GM18498 (cell line): Measurements from ENCODE around the gene IER5L.

Experiments
- ATAC-seq: cut with Tn5 transposase; IDR thresholded peaks from one replicate; pipeline ENCODE4 v1.9.1; 2021; ENCODE audit warnings: mild to moderate bottlenecking, moderate library complexity; ENCODE audit not compliant: unreplicated experiment

IER5L gene

GRCh38 chr9:129182625-129183494, 4.8 kb upstream of the IER5L start:
- ATAC-seq = no peak

- no peak for ATAC-seq
These were observed 4.1 kb upstream of the IER5L start for GRCh38 chr9:129182122-129182521.

DNA sequence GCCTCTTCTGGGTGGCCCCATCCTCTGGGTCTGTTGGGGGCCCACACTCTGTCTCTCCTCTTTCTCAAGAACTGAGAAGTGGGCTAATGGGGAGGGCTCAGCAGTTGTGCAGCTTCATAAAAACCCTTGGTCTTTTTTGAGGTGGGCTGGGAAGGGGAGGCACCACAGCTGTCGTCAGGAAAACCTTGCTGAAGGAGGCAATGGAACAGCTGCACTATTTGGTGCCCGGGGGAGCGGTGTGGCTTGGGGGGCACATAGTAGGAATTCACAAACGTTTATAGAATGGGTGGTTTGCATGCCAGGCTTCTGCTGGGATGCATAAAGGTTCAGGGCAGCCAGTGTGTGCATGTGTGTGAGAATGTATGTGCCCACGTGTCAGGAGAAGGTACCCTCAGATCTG, 3.2 kb upstream of the IER5L start:
- no peak for ATAC-seq

DNA sequence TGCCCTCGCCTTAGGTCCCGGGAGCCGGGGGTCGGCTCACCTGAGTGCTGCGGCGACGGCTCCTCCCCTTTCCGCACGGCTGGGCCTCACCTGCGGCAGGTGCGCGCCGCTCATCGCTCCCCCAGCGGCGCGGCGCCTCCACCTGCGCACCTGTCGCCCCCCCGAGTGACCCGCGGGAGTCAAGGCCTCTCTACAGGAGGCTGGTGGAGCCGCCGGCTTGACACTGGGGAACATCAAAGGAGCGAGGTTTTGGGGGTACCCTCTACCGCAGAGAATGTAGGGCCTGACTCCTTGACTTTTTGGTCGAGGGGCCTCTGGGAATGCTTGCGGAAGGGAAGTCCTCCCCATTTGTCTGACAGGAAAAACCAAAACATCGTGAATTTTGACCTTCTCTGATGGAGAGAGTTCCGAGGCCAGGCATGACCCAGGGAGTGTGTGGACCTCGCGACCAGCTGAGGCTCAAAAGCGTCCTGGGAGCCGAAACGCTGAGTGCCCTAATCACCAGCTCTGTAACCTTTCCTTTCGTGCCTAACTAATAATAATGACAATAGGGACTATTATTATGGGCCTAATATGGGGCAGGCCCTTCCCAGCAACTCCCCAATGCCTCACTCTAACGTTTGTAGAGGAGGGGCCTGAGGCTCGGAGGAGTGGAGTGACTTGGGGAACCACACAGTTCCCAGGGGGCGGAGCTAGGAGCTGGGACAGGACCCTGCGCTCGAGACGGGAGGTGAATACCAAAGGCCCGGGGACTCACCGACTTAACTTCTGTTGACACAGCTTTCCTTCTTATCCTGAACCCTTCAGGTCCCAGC, 714 bp upstream of the IER5L start:
- ATAC-seq = no peak

- peak; percentile 23 for ATAC-seq
These were observed 644 bp downstream of the IER5L start for GRCh38 chr9:129177443-129177790.

DNA sequence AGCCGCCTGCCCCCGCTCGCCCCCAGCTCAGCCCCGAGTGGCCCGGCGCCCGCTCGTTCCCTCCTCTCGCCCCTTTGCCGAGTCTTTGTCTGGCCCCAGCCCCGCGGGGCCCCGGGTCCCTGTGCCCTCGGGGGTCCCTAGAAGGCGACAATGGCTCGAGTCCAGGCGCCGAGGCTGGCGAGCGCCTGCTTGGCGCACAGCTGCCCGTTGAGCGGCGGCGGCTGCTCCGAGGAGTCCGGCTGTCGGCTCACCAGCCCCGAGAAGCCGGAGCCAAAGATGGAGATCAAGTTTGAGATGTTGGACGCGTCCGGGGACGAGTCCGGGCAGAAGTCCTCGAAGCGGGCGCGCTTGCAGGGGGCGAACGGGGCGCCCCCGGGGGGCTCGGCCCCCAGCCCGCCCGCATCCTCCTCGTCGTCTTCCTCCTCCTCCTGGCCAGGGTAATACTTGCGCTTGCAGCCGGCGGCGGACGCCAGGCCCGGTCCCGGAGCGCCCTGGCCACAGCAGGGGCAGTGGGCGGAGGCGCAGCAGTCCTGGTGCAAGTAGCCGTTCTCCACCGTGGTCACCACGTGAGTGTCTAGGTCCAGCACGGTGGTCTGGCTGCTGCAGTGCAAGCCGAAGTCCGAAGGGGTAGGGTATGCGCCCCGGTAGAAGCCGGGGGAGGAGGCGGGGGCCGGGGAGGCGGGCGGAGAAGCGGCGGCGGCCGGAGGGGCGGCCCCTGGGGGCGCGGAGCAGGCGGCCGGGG, 1.2 kb downstream of the IER5L start:
- ATAC-seq = no peak

GRCh38 chr9:129175825-129176633, 2.0 kb downstream of the IER5L start:
- no peak for ATAC-seq

GRCh38 chr9:129175515-129175824, 2.6 kb downstream of the IER5L start:
- no peak for ATAC-seq

DNA sequence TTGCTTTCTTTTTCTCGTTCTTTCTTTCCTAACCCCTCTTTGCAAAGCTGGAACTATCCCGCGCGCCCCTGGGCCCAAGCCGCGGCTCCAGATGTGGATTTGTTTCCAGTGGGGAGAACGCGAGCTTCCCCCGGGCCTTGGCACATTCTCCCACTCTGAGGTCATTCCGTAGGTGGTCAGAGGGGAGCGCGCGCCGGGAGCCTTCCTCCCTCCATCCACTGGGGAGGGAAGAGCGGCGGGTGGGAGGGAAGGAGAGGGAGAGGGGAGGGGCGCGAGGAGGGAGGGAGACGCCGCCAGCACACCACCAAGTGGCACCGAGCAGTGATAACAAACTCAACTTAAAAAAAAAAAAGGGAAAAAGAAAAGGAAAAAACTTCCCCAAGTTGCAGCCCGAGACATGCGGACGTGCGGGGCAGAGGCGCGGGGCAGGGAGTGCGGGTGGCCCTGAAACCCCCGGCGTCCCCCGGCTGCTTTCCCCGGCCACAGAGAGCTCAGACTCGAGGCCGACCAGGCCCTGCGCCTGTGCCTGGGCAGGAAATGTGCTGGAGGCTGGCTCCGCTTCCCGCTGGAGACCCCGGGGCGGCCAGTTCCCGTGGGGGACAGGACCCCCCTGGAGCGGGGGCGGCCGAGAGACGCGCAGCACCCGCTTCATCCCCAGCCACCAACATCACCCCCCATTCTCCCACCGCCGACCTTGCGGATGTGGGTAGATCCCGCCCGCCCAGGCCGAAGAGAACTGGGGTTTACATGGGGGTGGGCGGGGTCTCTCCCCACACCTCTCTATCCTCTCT, 3.1 kb downstream of the IER5L start:
- no peak for ATAC-seq

DNA sequence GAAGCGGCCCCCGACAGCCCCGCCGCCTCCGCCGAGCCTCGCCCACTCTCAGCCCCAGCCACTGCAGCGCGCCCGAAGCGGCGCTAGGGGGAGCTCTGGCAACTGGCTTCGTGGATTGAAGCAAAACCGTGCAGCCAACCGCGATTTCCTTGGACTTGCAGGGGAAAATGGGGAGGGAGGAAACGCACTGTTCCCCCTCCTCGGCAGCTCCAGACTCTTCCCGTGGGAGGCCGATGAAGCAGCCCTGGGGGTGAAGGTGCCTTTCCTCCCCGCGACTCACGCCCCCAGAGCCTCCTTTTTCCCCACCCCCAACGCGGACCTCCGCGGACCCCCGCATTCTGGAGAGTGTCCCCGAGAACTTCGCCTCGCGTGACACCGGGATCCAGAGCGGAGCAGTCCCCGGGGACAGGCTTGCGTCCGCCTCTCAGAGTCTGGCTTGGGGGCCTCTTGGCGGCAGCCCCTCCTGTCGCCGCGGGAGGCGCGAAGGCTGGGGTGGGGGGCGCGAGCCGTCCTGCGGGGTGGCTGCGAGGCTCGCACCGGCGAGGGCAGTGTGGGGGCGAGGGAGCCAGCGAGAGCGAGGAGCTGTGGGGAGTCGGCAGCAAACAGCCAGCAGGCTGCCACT, 3.8 kb downstream of the IER5L start:
- no peak for ATAC-seq

GRCh38 chr9:129173296-129174101, 4.6 kb downstream of the IER5L start:
- ATAC-seq = no peak

DNA sequence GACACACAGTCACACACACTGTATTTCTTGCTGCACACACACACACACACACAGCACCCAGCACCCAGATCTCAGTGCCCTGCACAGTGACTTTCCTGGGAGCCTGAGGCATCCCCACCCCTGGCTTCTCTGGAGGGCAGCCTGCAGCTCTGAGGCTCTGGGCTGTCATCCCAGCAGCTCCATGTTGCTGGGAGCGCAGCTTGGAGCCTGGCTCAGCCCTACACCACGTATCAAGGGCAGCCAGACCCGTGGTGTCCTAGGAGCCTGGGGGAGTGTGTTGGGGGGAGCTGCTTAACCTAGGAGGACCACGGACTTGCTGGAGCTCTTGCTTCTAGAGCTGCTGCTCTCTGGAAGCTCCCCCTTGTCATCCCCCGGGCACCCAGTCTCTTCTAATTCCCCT, 5.2 kb downstream of the IER5L start:
- ATAC-seq = no peak

DNA sequence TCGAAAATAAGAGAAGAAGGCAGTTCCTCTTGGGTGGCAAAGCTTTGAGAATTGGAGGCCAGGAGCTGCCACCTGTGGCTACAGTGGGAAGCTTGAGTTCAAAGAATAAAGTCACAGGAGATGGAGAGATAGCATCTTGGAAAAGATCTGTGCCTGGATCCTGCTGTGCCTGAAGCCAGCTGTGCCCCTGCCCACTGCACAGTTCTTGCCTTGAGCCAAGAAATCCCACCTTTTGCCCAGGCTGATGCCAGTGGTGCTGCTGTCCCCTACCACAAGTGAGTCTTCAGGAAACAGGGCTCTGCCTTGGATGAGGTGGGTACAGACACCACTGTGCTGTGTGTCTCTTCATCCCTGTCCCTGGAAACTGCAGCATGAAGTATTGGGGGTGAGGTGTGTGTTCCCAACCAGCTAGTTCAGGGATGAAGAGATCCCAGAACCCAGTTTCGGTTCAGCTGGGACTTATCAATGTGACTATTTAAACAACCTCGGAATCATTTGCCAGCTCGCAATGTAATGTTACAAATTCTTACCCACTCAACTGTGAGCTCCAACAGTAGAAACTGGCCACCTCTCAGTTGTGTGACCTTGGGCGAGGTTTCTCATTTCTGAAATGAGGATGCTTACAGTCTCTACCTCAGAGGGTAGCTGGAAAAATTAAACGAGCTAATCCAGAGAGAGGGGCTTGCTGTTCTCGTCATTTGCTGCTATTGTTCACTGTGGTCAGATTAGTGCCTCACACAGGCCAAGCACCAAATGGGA, 5.9 kb downstream of the IER5L start:
- no peak for ATAC-seq

DNA sequence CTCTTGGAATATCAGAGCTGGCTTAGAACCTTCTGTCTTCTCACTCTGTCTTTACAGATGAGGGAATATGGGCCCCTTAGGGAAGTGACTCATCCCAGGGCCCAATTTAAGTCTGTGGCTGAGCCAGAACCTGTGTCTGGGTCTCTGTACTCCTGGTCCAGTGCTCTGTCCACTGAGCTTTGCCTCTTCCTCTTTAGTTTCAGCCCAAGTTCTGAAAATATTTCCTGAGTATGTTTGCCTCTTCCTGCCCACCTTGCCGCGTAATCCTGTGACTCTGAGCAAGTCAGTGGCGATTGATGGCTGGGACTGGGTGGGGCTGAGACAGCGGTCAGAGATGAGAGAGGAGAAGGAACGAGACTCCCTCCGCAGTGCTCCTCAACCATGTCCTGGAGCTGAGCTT, 7.8 kb downstream of the IER5L start:
- ATAC-seq = no peak

DNA sequence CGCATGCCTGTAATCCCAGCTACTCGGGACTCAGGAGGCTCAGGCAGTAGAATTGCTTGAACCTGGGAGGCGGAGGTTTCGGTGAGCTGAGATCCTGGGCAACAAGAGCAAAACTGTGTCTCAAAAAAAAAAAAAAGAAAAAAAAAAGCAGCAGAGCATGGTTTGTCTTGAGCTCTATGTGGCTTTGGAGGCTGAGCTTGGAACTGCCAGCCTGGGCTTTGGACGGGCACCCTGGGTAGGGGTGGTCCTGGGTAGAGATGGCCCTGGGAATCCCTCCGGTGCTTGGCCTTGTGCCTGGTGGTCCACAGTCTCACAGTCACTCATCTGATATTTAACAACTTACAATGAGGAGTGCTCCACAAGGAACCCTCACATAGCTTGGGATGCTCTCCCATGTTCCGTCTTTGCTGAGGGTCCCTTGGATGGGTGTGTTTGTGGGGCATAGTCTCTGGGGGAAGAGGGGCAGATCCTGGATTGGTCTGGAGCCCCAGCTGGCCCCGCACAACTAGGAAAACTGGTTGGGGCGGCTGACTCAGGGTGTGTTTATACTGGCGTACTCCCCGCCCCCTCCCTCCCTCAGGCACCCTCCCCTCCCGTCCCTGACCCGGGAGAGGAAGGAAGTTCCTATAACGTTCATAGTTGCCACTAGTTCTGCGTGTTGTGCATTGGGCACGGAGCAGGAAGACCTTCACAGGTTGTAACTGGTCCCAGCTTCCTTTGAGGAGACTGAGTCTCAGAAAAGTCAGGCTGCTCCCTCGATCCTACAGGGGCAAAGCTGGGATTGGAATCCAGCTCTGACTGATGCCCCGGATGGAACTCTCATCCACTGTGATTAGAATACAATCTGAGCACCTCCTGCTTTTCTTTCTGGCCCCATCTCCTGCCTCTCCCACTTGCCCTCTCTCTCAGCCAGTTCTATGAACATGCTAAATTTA, 11.2 kb downstream of the IER5L start:
- no peak for ATAC-seq

DNA sequence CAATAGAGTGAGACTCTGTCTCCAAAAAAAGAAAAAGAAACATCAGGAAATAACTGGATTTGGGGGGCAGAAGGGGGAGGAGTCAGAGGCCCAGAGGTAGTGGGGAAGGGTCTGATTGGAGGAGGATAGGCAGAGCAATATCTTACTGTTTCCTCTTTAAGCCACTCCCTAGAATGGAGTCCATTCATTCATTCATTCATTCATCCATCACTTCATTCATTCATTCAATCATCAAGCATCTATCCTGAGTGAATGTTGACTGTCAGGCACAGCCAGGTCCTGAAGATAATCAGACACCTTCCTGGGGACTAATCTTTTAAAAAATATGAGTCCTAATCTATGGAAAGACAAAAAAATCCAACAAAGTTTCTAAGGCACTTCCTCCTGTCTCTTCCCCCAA, 12.9 kb downstream of the IER5L start:
- ATAC-seq = no peak
